Breast epithelium (tissue), 4 donors: Measurements from ENCODE around the gene EMX2. TPM values are rescaled to one million over a fixed set of nuclear protein-coding genes. Genes with fewer than 3 reads are reported as not detected.
"Not testable (repeated sequence)": the region's sequence is repeated elsewhere in the genome, so short reads cannot be mapped to it uniquely, and the experiment has no call there.

ENCODE experiments used
- DNase-seq, 2 donors: peaks; one replicate each; pipeline ENCODE4 v3.0.0-alpha.2; 2019; ENCODE audit warnings: low spot score in 2 of 2
- H3K27ac ChIP-seq, 2 donors: fragments of 200-600 bp; sonication (generic) in 1 of 2; one replicate each; pipeline ENCODE4 v1.5.1; 2016 to 2019; ENCODE audit warnings: mild to moderate bottlenecking in 1 of 2
- H3K27me3 ChIP-seq, 2 donors: fragments of 200-600 bp; sonication (generic) in 1 of 2; one replicate each; pipeline versions ENCODE4 v1.5.1 to v1.6.0; 2017 to 2019; ENCODE audit warnings: control low read depth in 1 of 2, mild to moderate bottlenecking in 1 of 2
- H3K36me3 ChIP-seq: fragments of 200-600 bp; one replicate; pipeline ENCODE4 v1.5.1; 2019
- H3K4me1 ChIP-seq, 2 donors: fragments of 200-600 bp; sonication (generic); one replicate each; pipeline ENCODE4 v1.5.1; 2016 to 2019; ENCODE audit warnings: control low read depth in 1 of 2
- H3K4me3 ChIP-seq, 3 donors: fragments of 200-600 bp; sonication (generic); 1 replicate in 2 of 3; 2 replicates in 1 of 3; pipeline ENCODE4 v1.5.1; 2016 to 2019; ENCODE audit warnings: mild to moderate bottlenecking in 3 of 3, moderate library complexity in 2 of 3
- H3K9me3 ChIP-seq, 2 donors: fragments of 200-600 bp; sonication (generic) in 1 of 2; one replicate each; pipeline ENCODE4 v1.5.1; 2016 to 2019; ENCODE audit warnings: control low read depth in 1 of 2
- CTCF ChIP-seq, 3 donors: fragments of 450-650 bp; IDR thresholded peaks; one replicate each; pipeline ENCODE4 v1.5.1; 2016 to 2017; ENCODE audit warnings: antibody characterized with exemption in 3 of 3, mild to moderate bottlenecking in 3 of 3, moderate library complexity in 3 of 3
- POLR2A ChIP-seq: fragments of 450-650 bp; IDR thresholded peaks from one replicate; pipeline ENCODE4 v1.6.1; 2016; ENCODE audit warnings: antibody characterized with exemption, mild to moderate bottlenecking, moderate library complexity
- POLR2AphosphoS5 ChIP-seq, 3 donors: sonication (generic); formaldehyde crosslinking; IDR thresholded peaks; one replicate each; pipeline ENCODE4 v1.6.1; 2017; ENCODE audit warnings: antibody characterized with exemption in 3 of 3
- intact Hi-C: fragments of 100-400 bp; cut with DNase I; formaldehyde crosslinking; loops from one replicate; pipeline ENCODE4 v1.15.1; 2023; ENCODE audit warnings: low total_unique reads
- total RNA-seq, 3 donors: library from RNA; depleted of rRNA; stranded (reverse); fragments of >200 nt; gene quantifications; one replicate each; pipeline ENCODE4 v1.1.0, GENCODE V29; 2016

EMX2 gene
- total RNA-seq, 3 donors from 2014 or later = 0.29 to 7.8 (median 0.98) TPM

DNA sequence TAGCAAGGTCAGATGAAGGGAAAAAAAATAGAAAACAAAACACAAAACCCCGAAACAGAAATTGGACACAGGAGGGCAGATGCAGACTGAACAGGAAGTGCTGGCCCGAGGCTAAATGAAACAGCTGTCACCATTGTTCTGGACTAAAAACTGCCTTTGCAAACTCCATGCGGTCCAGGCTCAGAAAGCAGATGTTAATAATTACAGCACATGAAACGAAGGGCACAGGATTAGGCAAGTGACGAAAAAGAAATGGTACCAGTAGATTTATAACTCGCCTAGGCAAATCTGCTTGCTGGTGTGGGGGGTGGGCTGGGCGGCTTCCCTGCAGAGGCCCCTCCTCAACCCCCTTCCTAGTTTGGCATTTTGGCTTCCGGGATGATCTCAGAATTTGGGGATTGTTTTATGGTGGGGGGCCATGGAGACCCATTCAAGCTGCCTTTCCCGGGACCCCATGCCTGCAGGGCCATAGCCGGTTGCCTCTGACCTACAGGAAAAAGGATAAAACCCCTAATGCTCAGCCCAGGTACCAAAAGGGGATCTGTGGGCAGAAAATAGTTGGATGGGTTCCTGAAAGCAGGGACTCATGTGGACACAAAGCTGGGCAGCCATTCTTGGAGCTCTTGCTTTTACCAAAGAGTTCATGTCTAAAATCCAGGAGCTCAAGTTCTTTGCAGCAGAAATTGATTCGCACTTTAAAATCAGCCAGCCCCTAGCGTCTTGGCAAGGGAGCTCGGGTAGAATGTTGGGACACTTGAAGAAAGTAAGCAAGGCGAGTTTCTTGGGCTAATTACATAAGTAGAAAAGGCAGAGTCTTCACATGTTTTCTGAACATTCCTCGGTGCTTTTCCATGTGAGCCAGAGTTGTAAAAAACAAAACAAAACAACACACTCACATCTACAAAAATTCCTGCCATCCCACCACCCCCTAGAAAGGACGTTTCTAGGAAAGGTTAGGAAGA is 39.0 kb upstream of the EMX2 start:
- intact Hi-C loops = no loop called here
- Histone ChIP-seq H3K27me3 (peaks cover 0 to 3% of the 10 kb centered on the region in 2 donors), H3K4me3 (no peak overlapping the region), H3K4me1 (no peaks in the 10 kb centered on the region), H3K9me3 (no peaks in the 10 kb centered on the region), H3K36me3 (no peaks in the 10 kb centered on the region), H3K27ac (no peak overlapping the region)
- no peak for DNase-seq
- TF ChIP-seq CTCF (IDR thresholded peaks at IDR 0.05) (no peak), POLR2AphosphoS5 (IDR thresholded peaks at IDR 0.05) (no peak), POLR2A (no peak)

- no peak overlapping the region for H3K27ac ChIP-seq
- no peaks in the 10 kb centered on the region for H3K4me1 ChIP-seq
- DNase-seq = no peak
- TF ChIP-seq POLR2A (no peak), CTCF (IDR thresholded peaks at IDR 0.05) (no peak), POLR2AphosphoS5 (IDR thresholded peaks at IDR 0.05) (no peak)
- no peaks in the 10 kb centered on the region for H3K36me3 ChIP-seq
- H3K27me3 ChIP-seq = peaks cover 0 to 3% of the 10 kb centered on the region in 2 donors
- intact Hi-C loops = no loop called here
- no peaks in the 10 kb centered on the region for H3K9me3 ChIP-seq
- H3K4me3 ChIP-seq = no peak overlapping the region
Measured at GRCh38 chr10:117504562-117504961, 38.0 kb upstream of the EMX2 start.

GRCh38 chr10:117507081-117507480 is 35.5 kb upstream of the EMX2 start:
- intact Hi-C loops, DNase-seq, H3K9me3 ChIP-seq, H3K27ac ChIP-seq, H3K36me3 ChIP-seq, H3K27me3 ChIP-seq, H3K4me3 ChIP-seq, H3K4me1 ChIP-seq: not testable (repeated sequence)

GRCh38 chr10:117509573-117509972 is 33.0 kb upstream of the EMX2 start:
- Histone ChIP-seq H3K27ac (no peak overlapping the region), H3K9me3 (no peaks in the 10 kb centered on the region), H3K27me3 (peaks cover 0 to 12% of the 10 kb centered on the region in 2 donors), H3K4me1 (no peaks in the 10 kb centered on the region), H3K36me3 (no peaks in the 10 kb centered on the region), H3K4me3 (no peak overlapping the region)
- TF ChIP-seq POLR2A (no peak), CTCF (IDR thresholded peaks at IDR 0.05) (no peak), POLR2AphosphoS5 (IDR thresholded peaks at IDR 0.05) (no peak)
- intact Hi-C loops = no loop called here
- no peak for DNase-seq

DNA sequence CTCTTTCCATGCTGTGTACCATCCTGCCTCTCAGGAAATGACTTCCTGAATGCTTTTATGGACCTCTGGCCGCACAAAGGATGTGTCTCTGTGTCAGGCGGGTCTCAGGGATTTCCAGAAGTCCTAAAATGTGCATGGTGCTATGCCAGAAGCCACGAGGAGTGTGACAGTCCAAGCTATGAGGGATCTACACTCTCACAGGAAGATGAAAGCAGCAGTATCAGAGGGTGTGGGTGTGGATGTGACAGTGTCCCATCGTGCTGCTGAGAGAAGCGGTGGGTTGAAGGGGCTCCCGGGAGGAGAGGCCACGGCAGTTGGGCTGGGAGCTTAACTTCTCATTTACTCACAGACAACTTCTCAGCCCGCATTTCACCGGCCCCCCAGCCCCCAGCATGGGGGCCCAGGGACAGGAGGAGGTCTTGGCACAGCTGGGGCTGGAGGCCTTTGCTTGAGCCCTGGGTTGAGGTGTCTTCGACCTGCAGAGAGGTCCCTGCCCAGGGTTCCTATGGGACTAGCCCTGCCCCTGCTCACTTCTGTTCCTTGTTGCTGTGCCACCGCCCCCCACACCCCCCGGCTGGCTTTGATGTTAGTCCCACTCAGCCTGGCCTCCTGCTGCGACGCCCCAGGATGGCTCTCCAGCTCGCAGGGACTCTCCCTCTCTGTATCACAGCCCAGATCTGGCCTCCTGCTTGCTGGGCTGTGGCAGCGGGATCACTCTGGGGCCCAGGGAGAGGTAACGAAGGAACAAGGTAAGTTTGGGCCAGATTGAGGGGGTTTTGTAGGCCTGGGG is 30.8 kb upstream of the EMX2 start:
- no peaks in the 10 kb centered on the region for H3K4me1 ChIP-seq
- no peak for DNase-seq
- no peaks in the 10 kb centered on the region for H3K9me3 ChIP-seq
- H3K27ac ChIP-seq = no peak overlapping the region
- TF ChIP-seq POLR2A = no peak
- no peak for TF ChIP-seq CTCF (IDR thresholded peaks at IDR 0.05)
- TF ChIP-seq POLR2AphosphoS5 (IDR thresholded peaks at IDR 0.05) = no peak
- intact Hi-C loops = no loop called here
- no peak overlapping the region for H3K4me3 ChIP-seq
- peaks cover 0 to 11% of the 10 kb centered on the region in 2 donors for H3K27me3 ChIP-seq
- H3K36me3 ChIP-seq = no peaks in the 10 kb centered on the region
